HepG2 (cell line): Measurements from ENCODE around the gene RNF10.

Source experiments
- BCL6 ChIP-seq: IDR thresholded peaks from 2 replicates; pipeline ENCODE4 v1.6.1; 2016; ENCODE audit warnings: missing genetic modification reagents, missing compliant biosample characterization
- BHLHE40 ChIP-seq: IDR thresholded peaks from 2 replicates; pipeline ENCODE4 v1.6.1; 2011; ENCODE audit warnings: low read length, improper control_type of control experiment
- BRD4 ChIP-seq: sonication (generic); formaldehyde crosslinking; IDR thresholded peaks from 2 replicates; pipeline ENCODE4 v1.4.0; 2020; ENCODE audit warnings: missing genetic modification reagents
- FOXJ3 ChIP-seq: sonication (generic); formaldehyde crosslinking; IDR thresholded peaks from 2 replicates; pipeline ENCODE4 v1.4.0; 2020; ENCODE audit warnings: missing genetic modification reagents, mild to moderate bottlenecking, borderline replicate concordance
- PREB ChIP-seq: sonication (generic); formaldehyde crosslinking; IDR thresholded peaks from 2 replicates; pipeline ENCODE4 v1.4.0; 2020; ENCODE audit warnings: missing genetic modification reagents
- THYN1 ChIP-seq: sonication (generic); formaldehyde crosslinking; IDR thresholded peaks from 2 replicates; pipeline ENCODE4 v1.8.1; 2023; ENCODE audit warnings: low read depth, mild to moderate bottlenecking, moderate library complexity, missing genetic modification reagents, borderline replicate concordance
- ZC3H4 ChIP-seq: sonication (generic); formaldehyde crosslinking; IDR thresholded peaks from 2 replicates; pipeline ENCODE4 v1.4.0; 2020; ENCODE audit warnings: missing genetic modification reagents, borderline replicate concordance
- ZNF10 ChIP-seq: sonication (generic); formaldehyde crosslinking; IDR thresholded peaks from 2 replicates; pipeline ENCODE4 v1.4.0; 2020; ENCODE audit warnings: mild to moderate bottlenecking, low read depth, missing genetic modification reagents, borderline replicate concordance
- TF ChIP-seq, protein P1 (sequence below): sonication (generic); formaldehyde crosslinking; IDR thresholded peaks from 2 replicates; pipeline ENCODE4 v1.5.0; 2020; ENCODE audit warnings: mild to moderate bottlenecking, missing genetic modification reagents, moderate library complexity

DNA sequence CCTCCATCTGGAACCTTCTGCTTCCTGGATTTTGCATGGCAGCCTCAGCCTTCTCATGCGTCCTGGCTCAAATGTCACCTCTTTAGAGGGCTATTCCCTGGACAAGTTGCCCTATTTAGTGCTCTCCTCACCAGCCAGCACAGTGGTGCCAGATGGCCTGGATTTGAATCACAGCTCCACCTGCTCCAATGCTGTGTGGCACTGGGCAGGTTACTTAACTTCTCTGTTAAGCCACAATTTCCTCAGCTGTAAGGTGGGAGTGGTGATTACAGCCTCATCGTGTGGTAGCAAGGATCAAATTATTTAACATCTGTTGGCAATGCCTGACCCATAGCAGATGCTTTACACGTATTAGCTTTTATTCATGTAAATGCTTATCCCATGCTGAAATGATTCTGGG, 63.7 kb downstream of the RNF10 start:
- TF ChIP-seq ZNF10: no peak
- TF ChIP-seq, protein P1, sequence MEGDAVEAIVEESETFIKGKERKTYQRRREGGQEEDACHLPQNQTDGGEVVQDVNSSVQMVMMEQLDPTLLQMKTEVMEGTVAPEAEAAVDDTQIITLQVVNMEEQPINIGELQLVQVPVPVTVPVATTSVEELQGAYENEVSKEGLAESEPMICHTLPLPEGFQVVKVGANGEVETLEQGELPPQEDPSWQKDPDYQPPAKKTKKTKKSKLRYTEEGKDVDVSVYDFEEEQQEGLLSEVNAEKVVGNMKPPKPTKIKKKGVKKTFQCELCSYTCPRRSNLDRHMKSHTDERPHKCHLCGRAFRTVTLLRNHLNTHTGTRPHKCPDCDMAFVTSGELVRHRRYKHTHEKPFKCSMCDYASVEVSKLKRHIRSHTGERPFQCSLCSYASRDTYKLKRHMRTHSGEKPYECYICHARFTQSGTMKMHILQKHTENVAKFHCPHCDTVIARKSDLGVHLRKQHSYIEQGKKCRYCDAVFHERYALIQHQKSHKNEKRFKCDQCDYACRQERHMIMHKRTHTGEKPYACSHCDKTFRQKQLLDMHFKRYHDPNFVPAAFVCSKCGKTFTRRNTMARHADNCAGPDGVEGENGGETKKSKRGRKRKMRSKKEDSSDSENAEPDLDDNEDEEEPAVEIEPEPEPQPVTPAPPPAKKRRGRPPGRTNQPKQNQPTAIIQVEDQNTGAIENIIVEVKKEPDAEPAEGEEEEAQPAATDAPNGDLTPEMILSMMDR (CRISPR knock-in tag): no peak
- no peak for TF ChIP-seq PREB (CRISPR knock-in tag)
- TF ChIP-seq BHLHE40: no peak
- TF ChIP-seq ZC3H4 (CRISPR knock-in tag): no peak
- TF ChIP-seq BCL6: no peak
- no peak for TF ChIP-seq BRD4 (CRISPR knock-in tag)
- no peak for TF ChIP-seq THYN1 (CRISPR knock-in tag)
- no peak for TF ChIP-seq FOXJ3 (CRISPR knock-in tag)
